Mucosa of gallbladder (tissue), 1 donor: ENCODE results near the gene AQP2. TPM values are rescaled to one million over a fixed set of nuclear protein-coding genes. Genes with fewer than 3 reads are reported as not detected.

ENCODE experiments used
- DNase-seq: peaks from one replicate; pipeline ENCODE4 v3.0.0-alpha.2; 2020; ENCODE audit warnings: low spot score
- total RNA-seq: library from RNA; stranded (reverse); gene quantifications from one replicate; pipeline ENCODE4 v1.2.1, GENCODE V29; 2021
- donor health status: DM: no; HTN: no; CAD: no.

The AQP2 gene
- total RNA-seq, 1 donor from 2014 or later: not detected

DNA sequence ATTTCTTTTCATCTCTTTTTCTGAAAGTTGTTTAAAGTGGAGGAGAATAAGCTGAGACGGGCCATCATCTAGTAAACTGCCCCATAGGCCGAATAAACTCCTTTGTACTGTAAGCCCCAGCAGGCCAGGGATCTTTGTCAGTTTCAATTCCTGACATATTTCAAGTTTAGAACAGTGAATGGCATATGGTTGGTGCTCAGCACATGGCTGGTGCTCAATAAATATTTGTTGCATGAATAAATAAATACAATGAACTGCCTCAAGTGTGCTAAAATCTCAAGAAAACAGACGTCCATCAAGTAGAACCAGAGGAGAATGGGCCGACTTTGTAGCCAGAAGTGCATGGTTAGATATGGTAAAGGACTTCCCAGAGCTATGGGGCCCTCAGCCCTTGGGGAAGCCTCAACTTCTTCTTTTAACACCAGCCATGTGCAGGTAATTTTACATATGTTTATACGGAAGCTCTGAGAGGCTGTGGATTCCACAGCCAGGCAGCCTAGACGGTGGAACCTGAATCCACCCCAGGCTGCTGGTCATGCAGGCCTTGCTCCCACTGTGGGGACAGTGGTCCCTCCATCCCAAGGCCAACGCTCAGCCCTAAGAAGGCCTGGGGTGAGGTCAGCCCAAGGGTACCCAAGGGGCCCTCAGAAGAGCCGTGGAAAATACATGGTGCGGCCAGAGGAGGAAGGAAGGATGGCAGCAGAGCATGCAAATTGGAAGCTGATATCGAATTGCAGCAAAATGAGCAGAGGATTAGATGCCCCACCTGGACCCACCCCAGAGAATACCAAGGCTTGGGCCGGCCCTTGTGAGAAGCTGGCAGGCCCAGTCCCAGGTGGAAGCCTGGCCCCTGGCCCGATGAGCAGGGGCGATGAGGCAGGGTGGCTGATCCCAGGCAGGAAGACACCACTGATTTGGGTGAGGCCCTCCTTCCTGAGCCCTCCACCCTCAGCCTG lies 8.7 kb upstream of the AQP2 start:
- no peak for DNase-seq

DNA sequence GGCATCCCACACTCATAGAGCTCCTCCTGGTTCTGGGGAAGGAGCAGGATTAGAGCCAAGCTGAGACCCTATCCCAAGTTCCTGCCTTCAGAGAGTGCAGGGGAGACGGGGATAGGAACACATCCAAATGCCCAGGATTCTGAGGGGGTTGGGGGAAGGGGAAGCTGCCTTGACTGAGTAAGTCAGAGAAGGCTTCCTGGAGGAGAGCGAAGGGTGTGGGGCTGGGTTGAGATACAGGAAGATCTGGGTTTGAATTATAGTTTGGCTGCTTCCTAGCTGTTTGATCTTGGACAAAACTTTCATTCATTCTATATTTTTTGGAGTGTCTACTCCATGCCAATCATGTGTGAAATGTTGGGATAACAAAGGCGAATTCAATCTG lies 8.0 kb upstream of the AQP2 start:
- no peak for DNase-seq

DNA sequence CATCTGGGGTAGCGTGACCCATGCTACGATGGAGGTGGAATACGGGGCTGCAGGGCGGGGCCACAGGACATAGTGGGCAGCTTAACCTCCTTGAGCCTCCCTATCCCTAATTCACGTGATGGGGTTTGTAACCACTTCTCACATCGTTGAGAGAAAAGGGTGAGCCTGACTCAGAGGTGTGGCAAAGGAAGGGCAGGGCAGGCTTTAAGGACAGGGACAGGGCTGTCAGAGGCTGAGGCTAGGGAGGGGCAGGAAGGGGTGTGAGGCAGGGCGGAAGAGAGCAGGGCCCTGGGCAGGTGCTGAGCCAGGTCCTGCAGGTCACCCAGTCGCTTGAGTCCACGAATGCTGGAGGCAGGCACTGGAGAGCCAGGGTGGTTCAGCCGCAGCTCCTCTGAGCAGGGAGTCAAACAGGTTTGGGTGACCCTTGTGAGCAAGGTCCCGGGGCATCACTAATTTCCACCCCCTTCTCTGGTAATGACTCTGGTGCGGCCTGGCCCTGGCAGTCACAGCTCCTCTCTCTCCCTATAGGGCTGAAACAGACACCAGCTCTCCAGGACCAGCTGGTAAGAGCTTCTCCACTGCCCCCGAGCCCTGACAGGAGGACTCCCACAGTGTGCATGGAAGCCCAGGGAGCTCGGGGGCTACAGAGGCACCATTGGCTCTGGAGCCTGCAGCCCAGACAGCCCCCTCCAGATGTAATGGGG lies 7.5 kb upstream of the AQP2 start:
- no peak for DNase-seq

DNA sequence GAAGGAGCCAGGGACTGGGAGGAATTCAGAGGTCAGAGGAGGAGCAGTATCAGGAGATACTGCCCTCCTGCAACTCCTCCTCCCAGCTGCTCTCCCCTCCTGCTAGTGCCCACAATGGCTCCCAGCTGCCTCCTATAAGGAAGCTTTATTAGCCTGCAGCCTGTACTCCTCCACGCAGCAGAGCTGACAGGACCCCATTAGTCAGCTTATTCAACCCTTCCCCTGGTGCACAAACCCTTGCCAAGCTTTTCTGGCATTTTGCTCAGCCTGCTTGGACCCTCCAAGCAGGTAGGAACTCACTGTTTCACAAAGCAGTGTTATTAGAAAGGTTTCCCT lies 6.9 kb upstream of the AQP2 start:
- DNase-seq: no peak

DNA sequence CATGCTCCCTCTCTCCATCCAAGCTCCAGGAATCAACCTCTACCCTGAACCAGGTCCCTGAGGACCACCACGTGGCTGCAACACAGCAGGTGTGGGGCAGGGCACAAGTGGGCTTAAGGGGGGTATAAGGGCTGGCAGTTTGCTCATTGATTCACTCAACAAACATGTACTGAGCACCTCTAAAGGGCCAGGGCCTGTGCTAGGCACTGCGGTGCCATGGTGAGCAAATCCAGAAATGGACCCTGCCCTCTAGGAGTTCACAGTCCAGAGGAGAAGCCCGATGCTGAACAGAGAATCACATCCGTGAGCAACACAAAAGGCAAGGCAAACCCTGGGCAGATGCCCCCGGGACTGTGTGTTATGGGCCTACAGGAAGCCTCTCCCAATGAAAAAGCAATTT lies 6.5 kb upstream of the AQP2 start:
- DNase-seq: no peak

DNA sequence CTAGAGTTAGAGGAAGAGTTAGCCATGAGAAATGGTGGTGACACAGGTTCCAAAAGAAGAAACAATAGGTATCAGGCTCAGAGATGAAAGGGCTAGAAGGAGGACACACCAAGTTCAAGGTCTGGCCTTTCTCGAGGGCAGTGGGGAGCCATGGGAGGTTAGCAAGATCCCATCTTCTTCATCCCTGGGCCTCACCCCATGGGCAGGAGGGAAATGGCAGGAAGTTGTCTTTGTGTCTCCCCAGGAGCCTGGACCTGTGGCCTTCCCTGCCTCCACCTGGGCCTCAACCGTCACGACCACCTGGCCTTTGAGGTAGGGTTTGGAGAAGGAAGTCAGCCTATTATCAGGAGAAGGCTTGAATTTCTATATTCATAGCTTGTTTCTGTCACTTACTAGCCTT lies 5.8 kb upstream of the AQP2 start:
- DNase-seq: no peak

DNA sequence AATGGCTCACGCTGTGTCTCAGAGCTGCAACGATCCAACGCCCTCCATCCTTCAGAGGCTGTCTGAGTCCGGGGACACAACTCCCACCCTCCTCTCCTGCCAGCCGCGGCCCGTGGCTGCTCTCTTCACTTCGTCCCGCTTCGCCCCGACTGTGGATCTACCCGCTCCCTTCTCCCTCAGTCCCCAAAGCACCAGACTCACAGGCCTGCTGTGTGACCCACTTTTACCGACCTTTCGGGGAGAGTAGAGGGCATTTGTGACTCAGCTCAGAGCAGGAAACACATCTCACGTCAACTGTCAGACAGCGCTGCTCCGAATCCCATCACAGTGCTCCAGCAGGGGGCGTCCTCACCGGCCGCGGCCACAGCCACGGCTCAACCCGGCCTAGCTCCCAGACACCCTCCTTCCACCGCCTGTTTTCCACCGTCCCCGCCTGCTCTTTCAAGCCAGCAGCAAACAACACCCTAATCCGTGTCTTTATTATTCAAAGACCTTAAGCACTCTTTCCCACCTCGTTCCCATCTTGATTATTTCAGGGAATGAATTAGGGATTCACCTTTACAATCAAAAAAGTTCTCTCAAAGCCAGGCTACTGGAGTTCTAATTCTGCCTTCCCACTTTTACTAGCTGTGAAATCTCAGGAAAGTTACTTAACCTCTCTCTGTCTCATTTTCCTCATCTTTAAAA lies 5.0 kb upstream of the AQP2 start:
- DNase-seq: peak; percentile 81

DNA sequence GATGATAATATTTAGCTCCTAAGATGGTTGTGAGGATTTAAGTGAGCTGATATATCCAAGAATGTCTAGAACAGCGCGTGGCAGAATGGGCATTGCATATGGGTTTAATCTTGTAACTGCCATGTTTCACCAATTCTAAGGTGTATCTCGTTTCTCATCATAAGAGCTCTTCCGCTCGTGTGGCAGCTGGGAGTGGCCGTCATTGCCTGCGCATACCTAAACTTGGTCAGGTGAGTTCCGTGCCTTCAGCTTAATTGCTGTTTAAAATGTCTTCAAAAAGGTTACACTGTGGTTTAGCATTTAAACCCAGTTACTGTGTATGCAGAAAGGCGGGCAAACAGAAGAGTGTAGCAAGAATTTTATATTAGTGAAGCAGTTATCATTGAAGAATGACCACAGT lies 4.5 kb upstream of the AQP2 start:
- DNase-seq: no peak

DNA sequence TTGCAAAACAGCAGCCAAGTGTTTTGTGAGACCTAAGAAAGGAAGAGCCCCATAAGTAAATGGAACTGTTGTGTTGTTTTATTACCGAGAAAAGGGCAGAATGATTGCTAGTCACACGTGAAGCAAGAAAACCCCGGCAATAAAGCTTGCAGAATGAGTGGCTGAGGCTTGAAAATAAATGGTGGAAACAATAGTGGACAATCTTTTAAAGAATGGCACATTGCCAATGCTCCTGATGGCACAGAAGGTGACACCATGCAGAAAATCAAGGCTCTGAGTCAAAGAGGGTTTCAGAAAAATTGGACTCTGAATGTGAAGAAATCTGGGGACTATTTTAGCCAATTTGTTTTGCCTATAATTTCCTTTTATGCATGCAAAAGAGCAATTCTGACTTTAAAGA lies 4.0 kb upstream of the AQP2 start:
- DNase-seq: no peak

DNA sequence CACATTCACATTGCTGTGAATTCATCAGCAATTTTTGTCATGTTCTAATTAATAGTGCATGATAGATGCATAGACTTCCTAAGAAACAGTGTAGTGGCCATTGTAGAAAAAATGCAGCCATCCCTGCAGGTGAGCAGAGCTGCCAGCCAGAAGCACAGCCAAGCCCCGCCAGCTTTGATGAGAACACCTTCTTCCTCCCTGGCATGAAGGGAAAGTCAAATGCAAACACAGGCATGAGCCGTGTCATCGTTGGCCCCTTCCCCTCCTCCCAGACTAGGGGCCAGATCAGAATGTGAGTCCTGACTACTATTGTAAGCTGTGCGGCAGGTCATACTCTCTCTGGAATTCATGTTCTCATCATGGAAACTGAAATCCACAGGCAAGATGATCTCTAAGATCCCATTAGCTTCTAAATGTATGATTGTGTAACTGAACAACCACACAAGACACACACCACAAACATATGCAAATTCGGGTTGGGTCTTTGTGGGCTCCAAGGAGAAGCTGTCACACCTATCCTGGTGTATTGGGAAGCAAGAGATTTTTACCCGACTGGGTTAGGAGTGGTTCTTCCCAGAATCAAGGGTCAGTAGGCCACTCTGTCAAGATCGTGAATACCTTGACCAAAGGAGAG lies 2.8 kb upstream of the AQP2 start:
- no peak for DNase-seq

DNA sequence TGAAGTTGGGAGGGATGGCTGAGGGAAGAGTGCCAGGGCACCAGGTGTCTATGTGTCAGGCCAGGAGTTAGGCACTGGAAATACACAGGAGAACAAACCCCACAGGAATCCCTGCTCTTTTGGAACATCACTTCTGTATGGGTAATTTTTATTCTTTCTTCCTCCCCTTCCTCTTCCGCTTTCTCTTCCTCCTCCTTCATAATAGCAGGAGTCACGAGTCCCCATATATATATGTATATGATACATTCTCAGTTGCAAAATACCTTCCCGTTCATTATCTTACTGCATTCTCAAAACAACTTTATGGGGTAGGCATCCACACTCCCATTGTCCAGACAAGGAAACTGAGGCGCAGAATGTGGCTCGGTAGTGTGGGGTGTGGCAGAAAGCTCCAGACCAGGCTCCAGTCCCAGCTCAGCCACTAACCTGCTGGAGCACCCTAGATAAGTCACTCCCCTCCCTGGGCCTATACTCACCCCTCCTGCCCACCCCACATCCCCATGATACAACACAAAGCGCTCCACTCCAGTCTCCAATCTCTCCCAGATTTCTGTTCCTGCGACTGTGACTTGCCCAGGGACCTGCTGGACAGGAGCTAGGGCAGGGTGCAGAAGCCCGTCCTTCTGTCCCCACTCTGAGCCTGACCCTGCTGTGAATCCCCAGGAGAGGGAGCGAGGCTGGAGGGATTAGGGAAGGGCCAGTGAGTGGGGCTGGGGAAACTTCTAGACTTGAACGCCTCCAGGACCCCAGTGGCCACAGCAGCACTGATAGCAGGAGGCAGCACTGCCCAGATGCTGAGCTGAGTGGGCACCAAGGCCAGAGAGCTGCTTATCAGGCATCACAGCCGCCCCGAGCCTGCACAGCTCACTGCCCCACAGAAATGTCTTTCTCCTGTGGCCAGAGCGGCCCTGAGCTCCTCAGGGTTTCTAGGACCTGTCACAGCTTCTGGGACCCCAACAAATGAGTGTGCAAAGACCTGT lies 1.4 kb upstream of the AQP2 start:
- DNase-seq: no peak

DNA sequence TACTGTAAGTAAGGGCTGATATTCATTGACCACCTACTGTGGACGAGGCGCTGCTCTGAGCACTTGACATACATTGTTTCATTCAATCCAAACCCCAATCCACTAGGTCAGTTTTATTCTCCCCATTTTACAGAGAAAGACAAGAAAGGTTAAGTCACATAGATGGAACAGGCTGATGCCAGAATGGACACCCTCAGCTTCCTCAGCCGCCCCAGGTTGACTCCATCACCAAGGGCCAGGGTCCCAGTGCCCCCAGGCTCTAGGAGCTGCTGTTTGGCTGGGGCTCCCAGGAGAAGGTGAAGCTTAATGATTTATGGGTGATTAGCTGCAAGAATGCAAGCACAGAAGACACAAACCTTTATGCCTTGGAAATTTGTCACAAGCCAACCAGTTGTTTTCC lies 671 bp upstream of the AQP2 start:
- no peak for DNase-seq

DNA sequence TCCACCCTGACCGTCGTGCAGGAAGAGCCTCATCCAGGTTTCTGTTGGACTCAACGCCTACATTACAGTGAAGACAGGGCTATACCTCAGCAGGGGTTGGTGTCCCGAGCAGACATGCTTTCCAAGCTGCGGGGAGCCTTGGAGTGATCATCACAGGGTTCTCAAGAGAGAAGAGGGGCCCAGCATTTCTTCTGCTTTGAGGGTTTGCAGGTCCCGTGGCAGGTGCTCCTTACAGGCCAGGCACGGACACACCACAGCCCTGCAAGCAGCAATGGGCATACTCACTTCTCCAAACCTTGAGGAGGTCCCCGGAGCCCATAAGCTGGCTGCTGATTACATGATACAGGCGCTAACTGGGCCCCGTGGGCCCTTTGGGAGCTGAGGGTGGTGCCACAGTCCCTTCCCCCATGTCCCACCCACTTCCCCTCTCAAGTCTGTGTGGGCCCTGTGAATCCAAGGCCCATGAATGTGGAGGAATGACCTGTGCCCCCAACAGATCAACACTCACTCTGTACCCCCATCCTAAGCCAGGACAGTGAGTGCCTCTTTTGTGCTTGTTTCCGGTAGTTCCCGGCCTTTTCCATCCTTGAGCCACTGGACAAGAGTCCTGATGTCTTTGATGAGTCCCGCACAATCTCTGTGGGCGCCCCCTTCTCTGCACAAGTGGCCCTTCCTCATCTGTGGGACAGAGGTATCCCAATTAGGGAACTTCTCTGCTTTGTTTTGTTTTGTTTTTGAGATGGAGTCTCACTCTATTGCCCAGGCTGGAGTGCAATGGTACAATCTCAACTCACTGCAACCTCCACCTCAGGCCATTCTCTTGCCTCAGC lies 1.1 kb downstream of the AQP2 start:
- DNase-seq: no peak

DNA sequence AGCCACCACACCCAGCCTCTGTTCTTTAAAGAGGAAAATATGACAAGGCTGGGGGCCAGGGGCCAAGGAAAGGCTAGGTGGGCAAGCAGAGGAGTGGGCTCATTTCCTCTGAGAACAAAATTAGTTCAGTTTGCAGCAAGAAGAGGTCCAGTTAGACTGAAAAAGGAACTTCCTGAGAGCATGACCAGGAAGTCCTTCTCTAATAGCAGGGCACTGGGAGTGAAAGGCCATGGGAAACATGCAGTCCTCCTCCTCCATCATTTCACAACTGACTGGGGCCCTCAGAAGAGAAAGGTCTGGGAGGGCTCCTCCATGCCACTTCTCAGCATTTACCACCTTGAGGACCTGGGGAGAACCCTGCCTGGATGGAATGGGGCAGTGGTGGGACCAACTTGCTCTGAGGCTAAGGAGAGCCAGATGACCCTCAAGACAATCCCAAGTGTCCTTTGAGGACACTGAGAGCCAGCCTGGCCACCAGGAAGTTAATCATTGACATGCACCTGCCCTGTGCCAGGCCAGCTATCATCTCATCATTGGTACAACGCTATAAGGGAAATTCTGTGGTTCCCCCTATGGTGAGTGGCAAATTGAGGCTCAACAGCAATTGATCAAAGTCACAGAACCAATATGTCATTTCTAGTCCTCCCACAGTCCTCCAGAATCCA lies 2.0 kb downstream of the AQP2 start:
- DNase-seq: no peak

DNA sequence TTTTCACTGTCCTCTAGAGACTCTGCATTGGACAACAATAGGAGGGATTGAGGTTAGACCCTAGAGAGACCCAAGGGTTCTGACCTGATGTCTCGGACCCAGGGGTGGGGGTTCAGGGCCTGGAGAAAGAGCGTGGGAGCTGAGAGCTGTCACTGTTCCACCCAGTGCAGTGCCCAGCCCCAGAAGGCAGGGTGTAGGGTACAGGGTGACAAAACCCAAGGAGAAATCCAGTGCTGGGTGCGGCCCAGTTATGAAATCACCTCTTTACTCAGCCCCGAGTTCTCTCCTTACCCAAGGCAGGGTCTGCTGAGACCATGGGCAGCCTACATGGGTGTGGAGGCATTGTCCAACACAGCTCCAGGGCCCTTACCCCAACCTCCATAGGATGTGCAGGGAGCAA lies 2.6 kb downstream of the AQP2 start:
- no peak for DNase-seq

DNA sequence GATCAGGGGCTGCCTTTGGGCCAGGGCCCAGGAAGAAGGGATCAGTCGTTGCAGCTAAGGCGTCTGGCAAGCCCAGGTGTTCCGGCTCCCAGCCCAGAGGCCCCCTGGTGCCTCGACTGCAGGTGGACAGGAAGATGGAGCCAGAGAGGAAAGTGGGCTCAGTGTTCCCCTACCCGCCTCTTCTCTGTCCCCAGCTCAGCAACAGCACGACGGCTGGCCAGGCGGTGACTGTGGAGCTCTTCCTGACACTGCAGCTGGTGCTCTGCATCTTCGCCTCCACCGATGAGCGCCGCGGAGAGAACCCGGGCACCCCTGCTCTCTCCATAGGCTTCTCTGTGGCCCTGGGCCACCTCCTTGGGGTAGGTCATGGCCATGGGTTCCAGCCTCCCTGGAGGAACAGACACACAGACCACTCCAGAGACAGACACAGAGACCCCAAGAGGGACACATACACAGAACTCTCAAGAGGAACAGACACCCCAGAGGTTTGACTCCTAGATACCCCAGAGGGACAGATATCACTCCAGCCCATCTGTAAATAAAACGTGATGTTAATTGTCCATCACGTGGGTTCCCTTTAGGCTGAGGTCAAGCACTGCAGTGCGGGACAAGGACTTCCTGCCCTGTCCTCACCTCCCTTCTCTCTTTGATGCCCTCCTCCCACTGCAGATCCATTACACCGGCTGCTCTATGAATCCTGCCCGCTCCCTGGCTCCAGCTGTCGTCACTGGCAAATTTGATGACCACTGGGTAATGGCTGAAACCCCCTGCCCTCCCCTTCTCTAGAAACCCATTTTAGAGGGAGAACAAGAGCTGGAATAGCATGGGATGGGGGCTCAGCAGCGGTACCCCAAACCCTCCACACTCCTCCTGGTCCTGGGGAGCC lies 3.7 kb downstream of the AQP2 start:
- no peak for DNase-seq

DNA sequence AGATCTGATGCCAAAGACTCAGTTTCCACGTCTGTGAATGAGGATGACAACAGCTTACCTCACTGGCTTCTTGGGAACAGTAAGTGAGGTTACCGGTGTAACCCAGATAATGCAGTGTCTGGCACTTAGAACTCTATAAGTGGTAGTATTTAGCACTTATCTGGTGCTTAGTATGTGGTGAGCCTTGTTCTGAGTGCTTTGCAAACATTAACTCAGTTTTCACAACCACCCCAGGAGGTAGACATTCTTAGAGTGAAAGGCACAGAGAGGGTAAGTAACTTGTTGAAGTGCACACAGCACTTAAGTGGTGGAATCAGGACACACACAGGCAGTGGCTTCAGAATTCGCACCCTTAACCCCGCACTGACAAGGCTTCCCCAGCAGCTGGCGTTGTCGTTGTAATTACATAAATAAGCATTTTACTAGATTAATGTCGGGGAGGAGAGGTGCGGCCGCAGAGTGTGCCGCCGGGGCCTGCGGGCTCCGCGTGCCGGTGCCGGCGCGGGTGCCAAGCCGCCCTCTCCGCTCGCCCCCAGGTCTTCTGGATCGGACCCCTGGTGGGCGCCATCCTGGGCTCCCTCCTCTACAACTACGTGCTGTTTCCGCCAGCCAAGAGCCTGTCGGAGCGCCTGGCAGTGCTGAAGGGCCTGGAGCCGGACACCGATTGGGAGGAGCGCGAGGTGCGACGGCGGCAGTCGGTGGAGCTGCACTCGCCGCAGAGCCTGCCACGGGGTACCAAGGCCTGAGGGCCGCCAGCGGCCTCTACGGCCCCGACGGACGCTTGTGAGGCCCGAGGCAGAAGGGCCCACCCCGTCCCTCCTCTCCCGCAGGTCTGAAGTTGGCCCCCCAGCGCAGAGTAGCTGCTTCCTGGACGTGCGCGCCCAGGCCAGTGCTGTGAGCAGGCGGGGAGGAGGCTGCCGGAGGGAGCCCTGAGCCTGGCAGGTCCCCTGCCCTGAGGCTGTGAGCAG lies 4.6 kb downstream of the AQP2 start:
- no peak for DNase-seq
